Amniotic stem cell (primary cell): Measurements from ENCODE around the gene SOX12.

ENCODE experiments used
- DNase-seq: peaks from one replicate; lab custom pipeline; 2025; lab: John Stamatoyannopoulos, UW

The SOX12 gene

DNA sequence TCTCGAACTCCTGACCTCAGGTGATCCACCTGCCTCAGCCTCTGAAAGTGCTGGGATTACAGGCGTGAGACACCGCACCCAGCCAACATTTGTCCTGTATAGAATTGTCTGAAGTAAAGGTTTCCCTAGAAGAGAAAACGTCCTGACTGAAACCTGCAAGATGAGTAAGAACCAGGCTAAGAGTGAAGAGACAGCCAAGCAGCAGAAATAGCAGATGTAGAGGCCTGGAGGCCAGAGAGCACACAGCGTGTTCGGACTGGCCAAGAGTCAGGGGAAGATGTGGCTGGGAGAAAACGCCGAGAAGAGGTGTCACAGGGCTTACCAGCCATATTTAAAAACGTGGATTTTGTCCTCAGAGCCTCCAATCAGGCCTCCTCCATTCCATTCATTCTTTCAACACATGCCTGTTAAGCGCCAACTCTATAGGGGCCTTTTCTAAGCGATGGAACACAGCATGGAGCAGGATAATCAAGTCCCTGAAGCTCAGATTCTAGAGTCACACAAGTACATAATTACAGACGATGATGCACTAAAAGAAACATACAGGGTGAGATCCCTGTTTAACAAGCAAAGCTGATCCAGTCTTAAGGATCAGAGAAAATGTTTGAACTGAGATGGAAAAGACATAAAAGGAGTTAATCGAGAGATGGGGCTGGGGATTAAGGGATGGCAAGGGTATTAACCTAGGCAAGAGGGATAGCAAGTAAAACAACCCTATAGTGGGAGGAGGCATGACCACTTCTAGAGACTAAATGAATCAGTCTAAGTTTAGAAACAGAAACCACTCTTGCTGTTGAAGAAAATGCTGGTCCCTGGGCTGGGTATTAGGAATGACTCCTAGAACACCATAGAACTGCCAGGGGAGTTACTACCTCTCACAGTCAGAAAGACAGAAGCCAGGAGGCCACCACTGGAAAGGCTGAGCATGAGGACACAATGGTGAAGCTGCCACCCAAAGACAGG, 23.2 kb upstream of the SOX12 start:
- DNase-seq = no peak

- DNase-seq = no peak
Observed at GRCh38 chr20:305745-306144, 19.6 kb upstream of the SOX12 start.

- no peak for DNase-seq
Observed at GRCh38 chr20:308427-309038, 16.8 kb upstream of the SOX12 start.

- no peak for DNase-seq
Observed at GRCh38 chr20:309306-309840, 16.0 kb upstream of the SOX12 start.

DNA sequence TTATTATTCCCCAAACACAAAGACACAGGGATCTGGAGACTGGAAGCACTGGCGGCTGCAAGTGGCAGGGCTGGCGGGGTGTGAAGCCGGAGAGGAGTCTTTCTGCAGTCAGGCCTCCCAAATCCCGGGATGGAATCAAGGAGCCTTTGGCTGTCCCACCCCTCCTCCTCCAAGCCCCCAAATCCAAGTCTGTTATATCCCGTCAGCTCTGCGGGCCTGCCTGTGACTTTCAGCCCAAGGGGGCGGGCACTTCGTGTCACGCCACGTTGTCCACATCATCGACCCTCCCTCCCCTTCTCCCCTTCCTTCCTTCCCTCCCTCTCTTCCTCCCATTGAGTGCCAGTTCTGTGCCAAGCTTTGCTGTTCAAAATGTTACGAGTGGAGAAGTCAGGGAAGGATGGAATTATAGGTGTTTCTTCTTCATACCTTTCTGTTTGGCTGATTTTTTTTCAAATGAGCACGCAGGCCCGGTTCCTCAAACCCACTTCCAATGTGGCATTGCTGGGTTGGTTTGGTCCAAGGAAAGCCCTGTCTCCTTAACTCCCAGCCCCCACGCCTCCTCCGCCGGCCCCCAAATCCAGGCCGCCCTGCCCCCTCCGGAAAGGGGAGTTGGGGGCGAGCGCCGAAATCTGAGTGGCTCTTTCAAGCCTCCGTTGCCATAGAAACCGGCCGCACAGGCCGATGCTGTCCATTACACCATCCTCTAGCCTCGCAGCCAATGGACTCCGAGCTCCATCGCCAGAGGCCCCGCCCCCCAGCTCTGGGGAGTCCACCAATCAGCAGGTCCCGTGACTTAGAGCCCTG, 15.3 kb upstream of the SOX12 start:
- DNase-seq = peak; percentile 99

DNA sequence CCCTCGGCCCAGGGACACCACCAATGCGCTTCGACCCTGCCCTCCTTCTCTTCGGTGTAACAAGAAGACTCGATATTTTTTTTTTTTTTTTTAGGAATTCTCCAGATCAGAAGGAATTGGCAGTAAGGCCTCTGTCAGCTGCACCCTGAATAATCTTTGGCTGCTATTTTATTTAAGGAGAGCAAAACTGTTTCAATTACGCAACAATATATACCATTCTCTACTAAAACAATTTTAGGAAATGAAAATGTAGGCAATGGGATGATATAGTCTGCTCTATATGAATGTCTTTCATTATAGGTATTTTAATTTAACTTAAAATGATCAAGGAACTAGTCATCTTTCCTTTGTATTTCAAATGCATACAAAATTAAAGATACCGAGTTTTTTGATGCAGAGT, 14.7 kb upstream of the SOX12 start:
- DNase-seq = no peak

DNA sequence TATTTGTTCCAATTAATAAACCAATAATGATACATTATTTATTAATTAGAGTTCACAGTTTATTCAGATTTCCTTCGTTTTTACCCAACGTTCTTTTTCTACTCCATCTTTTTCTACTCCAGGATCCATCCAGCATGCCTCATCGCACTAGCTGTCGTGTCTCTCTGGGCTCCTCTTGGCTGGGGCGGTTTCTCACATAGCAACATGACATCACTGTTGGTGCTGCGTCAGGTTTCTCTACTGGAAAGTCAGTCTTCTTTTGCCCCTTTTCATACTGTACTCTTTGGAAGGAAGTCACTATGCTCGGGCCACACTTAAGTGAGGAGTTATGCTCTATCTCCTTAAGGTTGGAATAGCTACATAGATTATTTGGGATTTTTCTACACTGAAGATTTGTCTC, 13.7 kb upstream of the SOX12 start:
- no peak for DNase-seq

- DNase-seq = no peak
Observed at GRCh38 chr20:312067-312466, 13.3 kb upstream of the SOX12 start.

GRCh38 chr20:312866-313265, 12.5 kb upstream of the SOX12 start:
- no peak for DNase-seq

- no peak for DNase-seq
Observed at GRCh38 chr20:313402-313801, 11.9 kb upstream of the SOX12 start.

GRCh38 chr20:313948-314347, 11.4 kb upstream of the SOX12 start:
- no peak for DNase-seq

GRCh38 chr20:316316-317068, 8.9 kb upstream of the SOX12 start:
- DNase-seq = no peak

GRCh38 chr20:324177-325044, 941 bp upstream of the SOX12 start:
- DNase-seq = peak; percentile 43

GRCh38 chr20:325889-326644, 715 bp downstream of the SOX12 start:
- no peak for DNase-seq

DNA sequence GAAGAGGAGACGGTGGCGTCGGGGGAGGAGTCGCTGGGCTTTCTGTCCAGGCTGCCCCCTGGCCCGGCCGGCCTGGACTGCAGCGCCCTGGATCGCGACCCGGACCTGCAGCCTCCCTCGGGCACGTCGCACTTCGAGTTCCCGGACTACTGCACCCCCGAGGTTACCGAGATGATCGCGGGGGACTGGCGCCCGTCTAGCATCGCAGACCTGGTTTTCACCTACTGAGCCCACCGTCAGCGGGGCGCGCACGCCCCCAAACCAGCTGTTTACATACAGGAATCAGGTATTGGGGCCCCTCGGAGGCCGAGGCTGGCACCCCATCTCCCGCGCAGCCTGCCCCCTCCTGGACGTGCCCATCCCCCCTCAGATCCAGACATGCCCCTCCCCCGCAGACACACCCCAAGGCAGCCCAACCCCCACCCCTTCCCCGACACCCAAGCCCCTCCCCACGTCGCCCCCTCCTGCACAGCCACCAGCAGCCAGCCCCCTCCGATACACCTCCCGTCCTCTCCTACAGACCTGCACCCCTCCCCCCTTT, 1.4 kb downstream of the SOX12 start:
- DNase-seq = no peak

DNA sequence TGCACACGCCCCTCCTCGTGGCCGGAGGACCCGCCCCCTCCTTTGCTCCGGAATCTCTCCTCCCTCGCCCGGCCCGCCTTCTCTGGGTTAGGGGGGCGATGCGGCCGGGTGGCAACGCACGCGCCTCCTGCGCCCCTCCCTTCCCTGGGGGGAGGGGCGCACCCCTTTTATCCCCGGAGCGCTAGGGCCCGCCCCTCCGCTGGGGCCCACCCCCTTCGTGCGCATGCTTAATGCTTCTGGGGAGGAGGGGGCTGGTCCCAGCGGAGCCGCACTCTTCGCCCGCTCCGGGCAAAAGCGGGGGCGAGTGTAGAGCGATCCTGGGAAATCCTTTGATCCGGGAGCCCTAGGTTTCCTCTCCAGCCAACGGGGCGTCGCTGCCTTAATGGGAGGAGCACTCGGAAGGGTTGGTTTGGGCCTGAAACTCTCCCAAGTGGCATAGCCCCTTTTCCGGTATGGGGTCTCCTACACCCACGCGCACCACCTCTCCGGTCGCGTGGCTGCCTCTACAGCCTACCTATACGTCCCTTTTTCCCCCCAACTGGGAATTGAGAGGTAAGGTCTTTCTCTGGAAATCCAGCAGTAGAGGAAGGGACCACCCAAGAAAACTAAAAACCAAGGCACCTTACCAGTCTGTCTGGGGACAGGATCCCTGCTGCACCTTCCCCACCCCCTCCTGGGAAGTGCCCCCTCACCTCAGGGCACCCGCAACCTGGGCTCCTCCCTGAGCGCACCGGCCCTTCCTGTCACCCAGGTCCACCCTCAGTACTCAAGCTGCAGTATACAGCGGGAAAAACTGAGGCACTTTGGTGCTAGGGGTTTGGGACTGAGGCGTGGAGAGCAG, 2.1 kb downstream of the SOX12 start:
- peak; percentile 90 for DNase-seq

- no peak for DNase-seq
Observed at GRCh38 chr20:328027-328974, 2.9 kb downstream of the SOX12 start.
